ENCODE measurements around the gene SPATA2L.
"Not testable (repeated sequence)": the region's sequence is repeated elsewhere in the genome, so short reads cannot be mapped to it uniquely, and the experiment has no call there.

The SPATA2L gene

DNA sequence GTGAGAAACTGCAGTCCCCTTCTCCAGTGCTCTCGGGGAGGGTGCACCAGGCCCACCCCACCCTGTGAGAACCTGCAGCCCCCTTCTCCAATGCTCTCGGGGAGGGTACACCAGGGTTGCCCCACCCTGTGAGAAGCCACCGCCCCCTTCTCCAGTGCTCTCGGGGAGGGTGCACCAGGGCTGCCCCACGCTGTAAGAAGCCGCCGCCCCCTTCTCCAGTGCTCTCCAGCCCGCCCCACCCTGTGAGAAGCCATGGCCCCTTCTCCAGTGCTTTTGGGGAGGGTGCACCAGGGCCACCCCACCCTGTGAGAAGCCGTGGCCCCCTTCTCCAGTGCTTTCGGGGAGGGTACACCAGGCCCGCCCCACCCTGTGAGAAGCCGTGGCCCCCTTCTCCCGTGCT lies 31.8 kb downstream of the SPATA2L start:
- Histone ChIP-seq H3K4me3 (ENCODE audit: low read length) (no peak overlapping the region), H3K79me2 (ENCODE audit: control insufficient read depth, low read length) (no peaks in the 10 kb centered on the region), H3K36me3 (ENCODE audit: control insufficient read depth, low read length) (no peaks in the 10 kb centered on the region; the same call in none of the 2 replicates), H3K27ac (ENCODE audit: low read depth, low read length) (no peak overlapping the region), H3K9me2 (replicated peaks; ENCODE audit: control insufficient read depth, low read length) (no peaks in the 10 kb centered on the region), H4K20me1 (ENCODE audit: control insufficient read depth, insufficient read depth, low read depth, low read length) (no peaks in the 10 kb centered on the region), H3K9me3 (ENCODE audit: control insufficient read depth, insufficient read depth, low read length) (no peaks in the 10 kb centered on the region), H3F3A (ENCODE audit: control insufficient read depth, insufficient read depth) (no peaks in the 10 kb centered on the region), H3K4me2 (ENCODE audit: low read length) (no peak overlapping the region), H3K27me3 (ENCODE audit: control insufficient read depth, low read length) (no peaks in the 10 kb centered on the region), H3K4me1 (ENCODE audit: control insufficient read depth, low read length) (no peaks in the 10 kb centered on the region)
- TF ChIP-seq, protein P1, sequence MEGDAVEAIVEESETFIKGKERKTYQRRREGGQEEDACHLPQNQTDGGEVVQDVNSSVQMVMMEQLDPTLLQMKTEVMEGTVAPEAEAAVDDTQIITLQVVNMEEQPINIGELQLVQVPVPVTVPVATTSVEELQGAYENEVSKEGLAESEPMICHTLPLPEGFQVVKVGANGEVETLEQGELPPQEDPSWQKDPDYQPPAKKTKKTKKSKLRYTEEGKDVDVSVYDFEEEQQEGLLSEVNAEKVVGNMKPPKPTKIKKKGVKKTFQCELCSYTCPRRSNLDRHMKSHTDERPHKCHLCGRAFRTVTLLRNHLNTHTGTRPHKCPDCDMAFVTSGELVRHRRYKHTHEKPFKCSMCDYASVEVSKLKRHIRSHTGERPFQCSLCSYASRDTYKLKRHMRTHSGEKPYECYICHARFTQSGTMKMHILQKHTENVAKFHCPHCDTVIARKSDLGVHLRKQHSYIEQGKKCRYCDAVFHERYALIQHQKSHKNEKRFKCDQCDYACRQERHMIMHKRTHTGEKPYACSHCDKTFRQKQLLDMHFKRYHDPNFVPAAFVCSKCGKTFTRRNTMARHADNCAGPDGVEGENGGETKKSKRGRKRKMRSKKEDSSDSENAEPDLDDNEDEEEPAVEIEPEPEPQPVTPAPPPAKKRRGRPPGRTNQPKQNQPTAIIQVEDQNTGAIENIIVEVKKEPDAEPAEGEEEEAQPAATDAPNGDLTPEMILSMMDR (IDR thresholded peaks at IDR 0.05; ENCODE audit: low read depth, low read length, poor library complexity, severe bottlenecking) = no peak
- TF ChIP-seq EZH2phosphoT487 (IDR thresholded peaks at IDR 0.05; ENCODE audit: borderline replicate concordance, low read length) = no peak

- Histone ChIP-seq H3F3A (ENCODE audit: control insufficient read depth, insufficient read depth) (no peaks in the 10 kb centered on the region), H3K79me2 (ENCODE audit: control insufficient read depth, low read length) (no peaks in the 10 kb centered on the region), H4K20me1 (ENCODE audit: control insufficient read depth, insufficient read depth, low read depth, low read length) (no peaks in the 10 kb centered on the region), H3K27ac (ENCODE audit: low read depth, low read length) (no peak overlapping the region), H3K4me3 (ENCODE audit: low read length) (no peak overlapping the region), H3K9me2 (replicated peaks; ENCODE audit: control insufficient read depth, low read length) (no peaks in the 10 kb centered on the region), H3K27me3 (ENCODE audit: control insufficient read depth, low read length) (no peaks in the 10 kb centered on the region), H3K4me2 (ENCODE audit: low read length) (no peak overlapping the region), H3K36me3 (ENCODE audit: control insufficient read depth, low read length) (peaks cover 4% of the 10 kb centered on the region), H3K9me3 (ENCODE audit: control insufficient read depth, insufficient read depth, low read length) (no peaks in the 10 kb centered on the region), H3K4me1 (ENCODE audit: control insufficient read depth, low read length) (no peaks in the 10 kb centered on the region)
- TF ChIP-seq EZH2phosphoT487 (IDR thresholded peaks at IDR 0.05; ENCODE audit: borderline replicate concordance, low read length) = no peak
- TF ChIP-seq, protein P1 (IDR thresholded peaks at IDR 0.05; ENCODE audit: low read depth, low read length, poor library complexity, severe bottlenecking) = no peak
These were observed 32.7 kb downstream of the SPATA2L start for GRCh38 chr16:89668790-89669158.

DNA sequence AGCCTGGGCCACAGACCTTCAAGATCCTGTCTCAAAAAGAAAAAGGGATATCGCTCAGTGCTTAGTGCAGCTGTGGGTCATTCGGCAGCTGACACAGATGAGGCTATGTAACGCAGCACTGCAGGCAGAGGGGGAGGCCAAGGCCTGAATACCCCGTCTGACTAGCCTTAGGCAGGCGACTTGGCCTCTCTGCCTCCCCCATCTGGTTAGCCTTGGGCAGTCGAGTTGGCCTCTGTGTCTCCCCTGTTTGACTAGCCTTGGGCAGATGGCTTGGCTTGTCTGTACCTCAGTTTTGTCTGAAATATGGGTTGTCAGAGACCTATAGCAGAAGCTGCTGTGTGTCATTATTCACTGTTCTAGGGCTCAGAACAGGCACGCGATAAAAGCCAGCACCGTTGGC lies 33.9 kb downstream of the SPATA2L start:
- no peaks in the 10 kb centered on the region for H3K9me3 ChIP-seq (ENCODE audit: control insufficient read depth, insufficient read depth, low read length)
- no peaks in the 10 kb centered on the region for H4K20me1 ChIP-seq (ENCODE audit: control insufficient read depth, insufficient read depth, low read depth, low read length)
- H3F3A ChIP-seq (ENCODE audit: control insufficient read depth, insufficient read depth) = no peaks in the 10 kb centered on the region
- no peaks in the 10 kb centered on the region for H3K4me1 ChIP-seq (ENCODE audit: control insufficient read depth, low read length)
- H3K4me3 ChIP-seq (ENCODE audit: low read length) = no peak overlapping the region
- H3K79me2 ChIP-seq (ENCODE audit: control insufficient read depth, low read length) = no peaks in the 10 kb centered on the region
- no peak for TF ChIP-seq EZH2phosphoT487 (IDR thresholded peaks at IDR 0.05; ENCODE audit: borderline replicate concordance, low read length)
- TF ChIP-seq, protein P1 (IDR thresholded peaks at IDR 0.05; ENCODE audit: low read depth, low read length, poor library complexity, severe bottlenecking) = no peak
- H3K9me2 ChIP-seq (replicated peaks; ENCODE audit: control insufficient read depth, low read length) = no peaks in the 10 kb centered on the region
- H3K27ac ChIP-seq (ENCODE audit: low read depth, low read length) = no peak overlapping the region
- peaks cover 5% of the 10 kb centered on the region for H3K36me3 ChIP-seq (ENCODE audit: control insufficient read depth, low read length)
- H3K27me3 ChIP-seq (ENCODE audit: control insufficient read depth, low read length) = no peaks in the 10 kb centered on the region
- H3K4me2 ChIP-seq (ENCODE audit: low read length) = no peak overlapping the region

DNA sequence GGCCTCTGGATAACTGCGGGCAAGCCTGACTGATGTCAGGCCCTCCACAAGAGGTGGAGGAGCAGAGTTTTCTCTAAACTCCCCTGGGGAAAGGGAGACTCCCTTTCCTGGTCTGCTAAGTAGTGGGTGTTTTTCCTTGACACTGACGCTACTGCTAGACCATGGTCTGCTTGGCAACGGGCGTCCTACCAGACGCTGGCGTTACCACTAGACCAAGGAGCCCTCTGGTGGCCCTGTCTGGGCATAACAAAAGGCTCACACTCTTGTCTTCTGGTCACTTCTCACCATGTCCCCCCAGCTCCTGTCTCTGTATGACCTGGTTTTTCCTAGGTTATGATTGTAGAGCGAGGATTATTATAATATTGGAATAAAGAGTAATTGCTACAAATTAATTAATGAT lies 34.5 kb downstream of the SPATA2L start:
- H3K4me3 ChIP-seq (ENCODE audit: low read length); H3F3A ChIP-seq (ENCODE audit: control insufficient read depth, insufficient read depth); H3K79me2 ChIP-seq (ENCODE audit: control insufficient read depth, low read length); H3K27ac ChIP-seq (ENCODE audit: low read depth, low read length); H3K9me3 ChIP-seq (ENCODE audit: control insufficient read depth, insufficient read depth, low read length); H3K4me1 ChIP-seq (ENCODE audit: control insufficient read depth, low read length); H3K4me2 ChIP-seq (ENCODE audit: low read length); H3K27me3 ChIP-seq (ENCODE audit: control insufficient read depth, low read length); H3K9me2 ChIP-seq (replicated peaks; ENCODE audit: control insufficient read depth, low read length); H3K36me3 ChIP-seq (ENCODE audit: control insufficient read depth, low read length); H4K20me1 ChIP-seq (ENCODE audit: control insufficient read depth, insufficient read depth, low read depth, low read length): not testable (repeated sequence)
- TF ChIP-seq, protein P1 (IDR thresholded peaks at IDR 0.05; ENCODE audit: low read depth, low read length, poor library complexity, severe bottlenecking) = peak; percentile 50

GRCh38 chr16:89664238-89664637 lies 37.3 kb downstream of the SPATA2L start:
- not testable (repeated sequence) for H3K9me3 ChIP-seq (ENCODE audit: control insufficient read depth, insufficient read depth, low read length); H3K4me2 ChIP-seq (ENCODE audit: low read length); H3K27ac ChIP-seq (ENCODE audit: low read depth, low read length); H3F3A ChIP-seq (ENCODE audit: control insufficient read depth, insufficient read depth); H3K4me3 ChIP-seq (ENCODE audit: low read length); H3K27me3 ChIP-seq (ENCODE audit: control insufficient read depth, low read length); H4K20me1 ChIP-seq (ENCODE audit: control insufficient read depth, insufficient read depth, low read depth, low read length); H3K4me1 ChIP-seq (ENCODE audit: control insufficient read depth, low read length); H3K9me2 ChIP-seq (replicated peaks; ENCODE audit: control insufficient read depth, low read length)
- Histone ChIP-seq H3K79me2 (ENCODE audit: control insufficient read depth, low read length) (peaks cover 16% of the 10 kb centered on the region), H3K36me3 (ENCODE audit: control insufficient read depth, low read length) (peaks cover 28% of the 10 kb centered on the region)

All from DOHH2 (cell line).